OCI-LY1 (cell line): Measurements from ENCODE around the gene MXI1.

Experiments used
- EZH2 ChIP-seq: fragments of 200-600 bp; sonication (generic), shearing (Covaris generic); IDR thresholded peaks from 2 replicates; pipeline ENCODE4 v1.8.0; 2017; ENCODE audit warnings: borderline replicate concordance, mixed run types, mild to moderate bottlenecking, antibody characterized with exemption, low read length, moderate library complexity, mixed read lengths
- TF ChIP-seq, protein P1 (sequence below): fragments of 200-600 bp; sonication (generic), shearing (Covaris generic); IDR thresholded peaks from 2 replicates; pipeline ENCODE4 v1.5.1; 2017; ENCODE audit warnings: mild to moderate bottlenecking, antibody characterized with exemption, low read length, moderate library complexity, mixed read lengths

DNA sequence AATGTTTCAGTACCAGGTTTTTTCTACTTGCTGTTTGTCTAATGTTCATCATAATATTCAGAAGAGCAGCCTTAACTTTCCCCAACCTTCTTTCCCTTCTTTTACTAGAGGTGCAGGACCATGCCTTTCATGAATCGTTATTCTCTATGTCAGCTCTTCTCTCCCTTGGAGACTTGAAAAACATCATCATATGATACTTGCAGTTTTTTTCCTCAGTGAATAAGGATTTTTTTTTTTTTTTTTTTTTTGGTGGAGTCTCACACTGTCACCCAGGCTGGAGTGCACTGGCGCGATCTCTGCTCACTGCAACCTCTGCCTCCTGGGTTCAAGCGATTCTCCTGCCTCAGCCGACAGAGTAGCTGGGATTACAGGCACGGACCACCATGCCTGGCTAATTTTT, 67.2 kb downstream of the MXI1 start:
- TF ChIP-seq, protein P1, sequence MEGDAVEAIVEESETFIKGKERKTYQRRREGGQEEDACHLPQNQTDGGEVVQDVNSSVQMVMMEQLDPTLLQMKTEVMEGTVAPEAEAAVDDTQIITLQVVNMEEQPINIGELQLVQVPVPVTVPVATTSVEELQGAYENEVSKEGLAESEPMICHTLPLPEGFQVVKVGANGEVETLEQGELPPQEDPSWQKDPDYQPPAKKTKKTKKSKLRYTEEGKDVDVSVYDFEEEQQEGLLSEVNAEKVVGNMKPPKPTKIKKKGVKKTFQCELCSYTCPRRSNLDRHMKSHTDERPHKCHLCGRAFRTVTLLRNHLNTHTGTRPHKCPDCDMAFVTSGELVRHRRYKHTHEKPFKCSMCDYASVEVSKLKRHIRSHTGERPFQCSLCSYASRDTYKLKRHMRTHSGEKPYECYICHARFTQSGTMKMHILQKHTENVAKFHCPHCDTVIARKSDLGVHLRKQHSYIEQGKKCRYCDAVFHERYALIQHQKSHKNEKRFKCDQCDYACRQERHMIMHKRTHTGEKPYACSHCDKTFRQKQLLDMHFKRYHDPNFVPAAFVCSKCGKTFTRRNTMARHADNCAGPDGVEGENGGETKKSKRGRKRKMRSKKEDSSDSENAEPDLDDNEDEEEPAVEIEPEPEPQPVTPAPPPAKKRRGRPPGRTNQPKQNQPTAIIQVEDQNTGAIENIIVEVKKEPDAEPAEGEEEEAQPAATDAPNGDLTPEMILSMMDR = no peak
- TF ChIP-seq EZH2 = no peak
